HepG2 (cell line): ENCODE results near the gene RIPOR3. TPM values are rescaled to one million over a fixed set of nuclear protein-coding genes. Genes with fewer than 3 reads are reported as not detected.

Source experiments
- ATAC-seq: fragments of 200-7000 bp; cut with Tn5 transposase; 3 replicates; pipeline ENCODE4 v1.9.1; 2020; ENCODE audit warnings: mild to moderate bottlenecking, moderate library complexity
- BruUV-seq: library from RNA; stranded (reverse); fragments of 400-500 nt; replicated peaks from 2 replicates; lab custom pipeline; 2021; lab: Mats Ljungman, UMichigan
- CTCF ChIA-PET: fragments of 300-600 bp; formaldehyde crosslinking; extraction: SDS; loops from one replicate; lab custom pipeline; 2021; ENCODE audit warnings: low total read pairs, inconsistent platforms, low intra/inter-chr PET ratio; lab: Yijun Ruan, JAX
- POLR2A ChIA-PET: fragments of 350-600 bp; sonication (Branson Sonifier 250); formaldehyde crosslinking; loops from one replicate; lab custom pipeline; 2020; ENCODE audit warnings: antibody characterized with exemption, inconsistent platforms; lab: Yijun Ruan, JAX
- DNase-seq: peaks from one replicate; pipeline ENCODE4 v3.0.0-alpha.2; 2015; ENCODE audit warnings: low spot score
- FAIRE-seq: peaks from 3 replicates; lab custom pipeline; 2011; peaks lifted over from hg19 to GRCh38; lab: Jason Lieb, UNC
- H2AFZ ChIP-seq: one replicate; pipeline ENCODE4 v1.6.1; 2011; ENCODE audit warnings: low read length, inconsistent platforms
- H3K27ac ChIP-seq: fragments of 300-600 bp; 3 replicates; pipeline ENCODE4 v1.8.0; 2011; ENCODE audit warnings: mixed run types, mild to moderate bottlenecking, mixed read lengths, low read length, inconsistent platforms; ENCODE audit not compliant: insufficient read depth; ENCODE audit errors: extremely low read length
- H3K27me3 ChIP-seq, 2 experiments: fragments of 200-600 bp in 1 of 2; 2 replicates in 1 of 2; 3 replicates in 1 of 2; pipeline versions ENCODE4 v1.6.0 to v1.8.0; 2011; ENCODE audit warnings: low read length in 2 of 2, mild to moderate bottlenecking in 2 of 2, moderate library complexity in 2 of 2, inconsistent platforms in 1 of 2; ENCODE audit not compliant: insufficient read depth in 2 of 2, control insufficient read depth in 1 of 2
- H3K36me3 ChIP-seq, 2 experiments: fragments of 200-600 bp in 1 of 2; replicated peaks in 1 of 2; 2 replicates in 1 of 2; 3 replicates in 1 of 2; pipeline versions ENCODE4 v1.5.1 to v1.8.0; 2011; ENCODE audit warnings: low read length in 2 of 2, inconsistent platforms in 1 of 2; ENCODE audit not compliant: insufficient read depth in 2 of 2, control insufficient read depth in 1 of 2
- H3K4me1 ChIP-seq: 2 replicates; pipeline ENCODE4 v1.5.1; 2012; ENCODE audit warnings: low read length, inconsistent platforms; ENCODE audit not compliant: insufficient read depth
- H3K4me2 ChIP-seq: 2 replicates; pipeline ENCODE4 v1.6.0; 2011; ENCODE audit warnings: low read depth, low read length, inconsistent platforms
- H3K4me3 ChIP-seq, 3 experiments: fragments of 200-600 bp in 1 of 3; sonication (generic), shearing (Covaris generic) in 1 of 3; replicated peaks in 1 of 3; 2 replicates each; pipeline ENCODE4 v1.5.1; 2011 to 2016; ENCODE audit warnings: low read length in 3 of 3, inconsistent platforms in 2 of 3, low read depth in 2 of 3, mild to moderate bottlenecking in 2 of 3, control low read depth in 1 of 3, mixed read lengths in 1 of 3; ENCODE audit not compliant: insufficient read depth in 1 of 3
- H3K79me2 ChIP-seq: one replicate; pipeline ENCODE4 v1.6.1; 2011; ENCODE audit warnings: low read length, inconsistent platforms; ENCODE audit not compliant: insufficient read depth
- H3K9ac ChIP-seq: 2 replicates; pipeline ENCODE4 v1.6.0; 2011; ENCODE audit warnings: mild to moderate bottlenecking, low read depth, low read length, inconsistent platforms; ENCODE audit not compliant: insufficient read depth
- H3K9me3 ChIP-seq: 2 replicates; pipeline ENCODE4 v1.5.1; 2012; ENCODE audit warnings: mild to moderate bottlenecking, low read length
- H4K20me1 ChIP-seq: 2 replicates; pipeline ENCODE4 v1.6.0; 2011; ENCODE audit warnings: inconsistent platforms, mild to moderate bottlenecking, low read length, moderate library complexity; ENCODE audit not compliant: insufficient read depth
- AGO2 ChIP-seq: fragments of 200-400 bp; formaldehyde crosslinking; optimal IDR thresholded peaks from 2 replicates; pipeline ENCODE3; 2017; ENCODE audit warnings: mild to moderate bottlenecking, low read depth, low read length, moderate library complexity
- ASH2L ChIP-seq: fragments of 300-600, 200-600 bp; sonication (generic); IDR thresholded peaks from 2 replicates; pipeline ENCODE4 v1.7.0; 2017; ENCODE audit warnings: low read depth, mild to moderate bottlenecking, moderate library complexity, mixed read lengths, low read length; ENCODE audit not compliant: insufficient read length
- ELF1 ChIP-seq: sonication (generic); formaldehyde crosslinking; IDR thresholded peaks from 2 replicates; pipeline ENCODE4 v1.4.0; 2020; ENCODE audit warnings: missing genetic modification reagents
- HNF4A ChIP-seq: sonication (generic); formaldehyde crosslinking; IDR thresholded peaks from 2 replicates; pipeline ENCODE4 v1.4.0; 2020; ENCODE audit warnings: missing genetic modification reagents
- KDM2A ChIP-seq: sonication (generic); formaldehyde crosslinking; IDR thresholded peaks from 2 replicates; pipeline ENCODE4 v1.4.0; 2020; ENCODE audit warnings: low read depth, missing genetic modification reagents, borderline replicate concordance
- NBN ChIP-seq: fragments of 450-650 bp; conservative IDR thresholded peaks from 2 replicates; pipeline ENCODE4 v1.6.1; 2017
- NCOR1 ChIP-seq: fragments of 200-600 bp; sonication (generic); IDR thresholded peaks from 2 replicates; pipeline ENCODE4 v1.7.0; 2017; ENCODE audit warnings: antibody characterized with exemption, low read length, borderline replicate concordance
- NFKB2 ChIP-seq: sonication (generic); formaldehyde crosslinking; IDR thresholded peaks from 2 replicates; pipeline ENCODE4 v1.4.0; 2020; ENCODE audit warnings: missing genetic modification reagents, borderline replicate concordance
- PTBP1 ChIP-seq: fragments of 200-400 bp; formaldehyde crosslinking; IDR thresholded peaks from 2 replicates; pipeline ENCODE4 v1.6.1; 2018; ENCODE audit warnings: low read length, low read depth; ENCODE audit not compliant: poor library complexity, severe bottlenecking
- RBM22 ChIP-seq: fragments of 200-400 bp; formaldehyde crosslinking; optimal IDR thresholded peaks from 2 replicates; pipeline ENCODE3; 2017; ENCODE audit warnings: mild to moderate bottlenecking, low read length, moderate library complexity
- SNAPC2 ChIP-seq: sonication (generic); formaldehyde crosslinking; IDR thresholded peaks from 2 replicates; pipeline ENCODE4 v1.8.1; 2022; ENCODE audit warnings: mild to moderate bottlenecking, missing genetic modification reagents
- SRY ChIP-seq: sonication (generic); formaldehyde crosslinking; IDR thresholded peaks from 2 replicates; pipeline ENCODE4 v1.8.0; 2022; ENCODE audit warnings: mild to moderate bottlenecking, missing genetic modification reagents
- ZNF232 ChIP-seq: sonication (generic); formaldehyde crosslinking; IDR thresholded peaks from 2 replicates; pipeline ENCODE4 v1.4.0; 2020; ENCODE audit warnings: missing genetic modification reagents, borderline replicate concordance
- ZNF775 ChIP-seq: sonication (generic); formaldehyde crosslinking; IDR thresholded peaks from 2 replicates; pipeline ENCODE4 v1.4.0; 2020; ENCODE audit warnings: missing genetic modification reagents, mild to moderate bottlenecking, moderate library complexity, borderline replicate concordance
- WGBS: methylation state at CpG from one replicate; pipeline ENCODE4 v1.1.6; 2017; ENCODE audit warnings: low lambda C conversion rate; 5-methylcytosine and 5-hydroxymethylcytosine counted together
- in situ Hi-C: cut with HindIII; loops from 2 replicates; pipeline ENCODE4 v1.10.0; 2017; ENCODE audit warnings: low pct_unique_long_range_greater_than_20kb; ENCODE audit not compliant: extremely low pct_ligation_motif_present
- intact Hi-C: fragments of 100-400 bp; cut with micrococcal nuclease; formaldehyde crosslinking; loops from one replicate; pipeline ENCODE4 v1.10.0; 2022; ENCODE audit not compliant: unreplicated experiment
- polyA plus RNA-seq, 8 experiments: library from polyadenylated mRNA; depleted of rRNA in 3 of 8; stranded (reverse) in 7 of 8; unstranded in 1 of 8; fragments of >200 nt; fragmentation: Illumina TruSeq in 4 of 8; extraction: Trizol in 4 of 8; gene quantifications; 2 replicates each; pipeline versions ENCODE4 v1.2.1 to v1.2.3, GENCODE V29; 2011 to 2016; ENCODE audit warnings: low read depth in 4 of 8, missing spikeins in 1 of 8, mixed read lengths in 1 of 8; ENCODE audit not compliant: insufficient read depth in 1 of 8
- total RNA-seq, 5 experiments: library from RNA; depleted of rRNA; stranded (reverse); fragments of >200 nt; fragmentation: Illumina TruSeq; extraction: Trizol; gene quantifications; 2 replicates each; pipeline ENCODE4 v1.2.3, GENCODE V29; 2016; ENCODE audit warnings: low read depth in 1 of 5
- TF ChIP-seq, protein P1 (sequence below): sonication (generic); formaldehyde crosslinking; IDR thresholded peaks from 2 replicates; pipeline ENCODE4 v1.4.0; 2020; ENCODE audit warnings: missing genetic modification reagents
- TF ChIP-seq, protein P2 (sequence below): sonication (generic); formaldehyde crosslinking; IDR thresholded peaks from 2 replicates; pipeline ENCODE4 v1.8.0; 2022; ENCODE audit warnings: missing genetic modification reagents, mild to moderate bottlenecking, borderline replicate concordance

Gene RIPOR3
- total and polyA plus RNA-seq, 2 of the 13 experiments (the other 11 are each of a cell fraction or from before 2014, with no cell fraction given) = 0.18 TPM; not detected in 1

DNA sequence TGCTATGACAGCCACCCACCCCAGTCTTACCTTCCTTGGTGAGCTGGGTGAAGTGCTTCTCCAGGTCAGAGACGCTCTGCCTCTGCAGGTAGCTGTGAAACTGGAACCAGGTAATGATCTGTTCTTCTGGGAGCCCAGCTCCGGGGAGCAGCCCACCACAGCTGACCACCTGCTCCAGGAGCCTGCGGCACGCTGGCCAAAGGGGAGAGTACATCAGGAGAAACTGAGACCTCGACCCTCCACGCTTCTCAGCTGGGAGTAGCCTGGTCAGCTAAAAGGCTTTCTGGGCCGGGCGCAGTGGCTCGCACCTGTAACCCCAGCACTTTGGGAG, 98.4 kb downstream of the RIPOR3 start (continued):
- TF ChIP-seq, protein P1, sequence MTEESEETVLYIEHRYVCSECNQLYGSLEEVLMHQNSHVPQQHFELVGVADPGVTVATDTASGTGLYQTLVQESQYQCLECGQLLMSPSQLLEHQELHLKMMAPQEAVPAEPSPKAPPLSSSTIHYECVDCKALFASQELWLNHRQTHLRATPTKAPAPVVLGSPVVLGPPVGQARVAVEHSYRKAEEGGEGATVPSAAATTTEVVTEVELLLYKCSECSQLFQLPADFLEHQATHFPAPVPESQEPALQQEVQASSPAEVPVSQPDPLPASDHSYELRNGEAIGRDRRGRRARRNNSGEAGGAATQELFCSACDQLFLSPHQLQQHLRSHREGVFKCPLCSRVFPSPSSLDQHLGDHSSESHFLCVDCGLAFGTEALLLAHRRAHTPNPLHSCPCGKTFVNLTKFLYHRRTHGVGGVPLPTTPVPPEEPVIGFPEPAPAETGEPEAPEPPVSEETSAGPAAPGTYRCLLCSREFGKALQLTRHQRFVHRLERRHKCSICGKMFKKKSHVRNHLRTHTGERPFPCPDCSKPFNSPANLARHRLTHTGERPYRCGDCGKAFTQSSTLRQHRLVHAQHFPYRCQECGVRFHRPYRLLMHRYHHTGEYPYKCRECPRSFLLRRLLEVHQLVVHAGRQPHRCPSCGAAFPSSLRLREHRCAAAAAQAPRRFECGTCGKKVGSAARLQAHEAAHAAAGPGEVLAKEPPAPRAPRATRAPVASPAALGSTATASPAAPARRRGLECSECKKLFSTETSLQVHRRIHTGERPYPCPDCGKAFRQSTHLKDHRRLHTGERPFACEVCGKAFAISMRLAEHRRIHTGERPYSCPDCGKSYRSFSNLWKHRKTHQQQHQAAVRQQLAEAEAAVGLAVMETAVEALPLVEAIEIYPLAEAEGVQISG (CRISPR knock-in tag) = 0 out of 2 replicates have a peak, but pooled peaks have one; percentile 8

DNA sequence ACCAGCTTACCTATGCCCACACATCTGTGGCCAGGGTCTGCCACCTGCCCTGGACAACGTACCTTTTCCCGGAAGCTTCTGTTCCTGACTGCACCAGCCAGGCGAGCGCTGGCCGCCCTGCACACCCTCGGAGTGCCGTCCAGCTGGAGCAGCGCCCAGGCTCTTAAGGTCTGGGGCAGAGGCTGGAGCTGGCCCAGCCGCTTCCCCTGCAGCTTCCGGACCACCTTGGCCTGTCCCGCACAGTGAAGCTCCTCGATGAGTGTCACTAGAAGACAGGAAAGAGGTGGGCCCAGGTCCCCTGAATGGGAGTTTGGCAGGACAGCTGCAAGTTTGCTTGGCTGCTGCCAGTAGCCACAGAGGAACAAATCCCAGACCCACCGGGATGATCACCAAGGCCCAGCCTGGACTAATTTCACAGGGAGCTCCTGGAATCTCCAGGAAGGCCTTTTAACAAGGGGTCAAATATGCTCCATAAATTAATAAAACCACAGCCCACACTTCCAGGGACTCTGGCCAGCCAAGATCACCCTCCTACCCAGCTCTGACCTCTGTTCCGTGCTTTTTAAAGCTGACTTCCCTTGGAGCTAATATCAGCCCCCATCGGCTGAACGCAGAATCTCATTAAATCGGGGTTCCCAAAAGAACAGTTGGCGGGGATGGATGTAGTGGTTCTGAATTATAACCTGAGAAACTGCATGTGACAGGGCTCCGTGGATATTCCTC, 98.9 kb downstream of the RIPOR3 start:
- H3K9me3 ChIP-seq = no peaks in the 10 kb centered on the region
- POLR2A ChIA-PET = interaction anchor here (0.8 to 1.5 kb wide), 2 partner anchors 89 to 153 kb away, joined by 3 read pairs; no protein-coding TSS in a partner anchor
- no peak for TF ChIP-seq HNF4A (CRISPR knock-in tag)
- 0 out of 2 replicates have a peak, but pooled peaks have one; percentile 17 for TF ChIP-seq NFKB2 (CRISPR knock-in tag)
- no peak for TF ChIP-seq ASH2L
- TF ChIP-seq ZNF232 (CRISPR knock-in tag) = no peak
- TF ChIP-seq NBN = no peak
- peak; percentile 48; the same call in 1 of the 2 replicates for TF ChIP-seq KDM2A (CRISPR knock-in tag)
- no peak for TF ChIP-seq ZNF775 (CRISPR knock-in tag)
- TF ChIP-seq NCOR1 = no peak
- no peak for TF ChIP-seq ELF1
- TF ChIP-seq AGO2 = peak; percentile 85
- TF ChIP-seq, protein P2, sequence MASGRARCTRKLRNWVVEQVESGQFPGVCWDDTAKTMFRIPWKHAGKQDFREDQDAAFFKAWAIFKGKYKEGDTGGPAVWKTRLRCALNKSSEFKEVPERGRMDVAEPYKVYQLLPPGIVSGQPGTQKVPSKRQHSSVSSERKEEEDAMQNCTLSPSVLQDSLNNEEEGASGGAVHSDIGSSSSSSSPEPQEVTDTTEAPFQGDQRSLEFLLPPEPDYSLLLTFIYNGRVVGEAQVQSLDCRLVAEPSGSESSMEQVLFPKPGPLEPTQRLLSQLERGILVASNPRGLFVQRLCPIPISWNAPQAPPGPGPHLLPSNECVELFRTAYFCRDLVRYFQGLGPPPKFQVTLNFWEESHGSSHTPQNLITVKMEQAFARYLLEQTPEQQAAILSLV = no peak
- 0 out of 2 replicates have a peak, but pooled peaks have one; percentile 53 for TF ChIP-seq SRY (CRISPR knock-in tag)
- peak; percentile 38 for TF ChIP-seq PTBP1
- no peak for TF ChIP-seq SNAPC2
- peak; percentile 32 for TF ChIP-seq RBM22

More for the DNA sequence above, 98.9 kb downstream of the RIPOR3 start:
- WGBS = 70% methylated on average over 19 of the region's 19 CpGs
- H3K4me2 ChIP-seq = no peak overlapping the region
- H3K4me3 ChIP-seq = no peak overlapping the region
- in situ Hi-C loops (no loop called here), intact Hi-C loops (no loop called here)
- DNase-seq = no peak
- no TSS peak for BruUV-seq
- ATAC-seq = peak; percentile 5
- H4K20me1 ChIP-seq = no peaks in the 10 kb centered on the region
- H3K4me1 ChIP-seq = peaks cover 23% of the 10 kb centered on the region
- FAIRE-seq = no peak
- no peak overlapping the region for H3K9ac ChIP-seq
- peaks cover 7 to 29% of the 10 kb centered on the region in 2 experiments; a peak in 3 of 5 replicates for H3K27me3 ChIP-seq
- CTCF ChIA-PET = no interaction called here
- no peak overlapping the region for H3K27ac ChIP-seq
- H3K36me3 ChIP-seq = no peaks in the 10 kb centered on the region; a peak in 1 of 5 replicates
- no peaks in the 10 kb centered on the region for H3K79me2 ChIP-seq
- no peak overlapping the region for H2AFZ ChIP-seq
